NT2/D1 (cell line): ENCODE data around the gene ARHGEF33.

Experiments
- YY1 ChIP-seq: IDR thresholded peaks from 2 replicates; pipeline ENCODE4 v1.6.1; 2011; ENCODE audit not compliant: insufficient read length, insufficient read depth
- ZNF274 ChIP-seq: IDR thresholded peaks from 2 replicates; pipeline ENCODE4 v1.6.1; 2011; ENCODE audit warnings: mild to moderate bottlenecking, low read depth, low read length

DNA sequence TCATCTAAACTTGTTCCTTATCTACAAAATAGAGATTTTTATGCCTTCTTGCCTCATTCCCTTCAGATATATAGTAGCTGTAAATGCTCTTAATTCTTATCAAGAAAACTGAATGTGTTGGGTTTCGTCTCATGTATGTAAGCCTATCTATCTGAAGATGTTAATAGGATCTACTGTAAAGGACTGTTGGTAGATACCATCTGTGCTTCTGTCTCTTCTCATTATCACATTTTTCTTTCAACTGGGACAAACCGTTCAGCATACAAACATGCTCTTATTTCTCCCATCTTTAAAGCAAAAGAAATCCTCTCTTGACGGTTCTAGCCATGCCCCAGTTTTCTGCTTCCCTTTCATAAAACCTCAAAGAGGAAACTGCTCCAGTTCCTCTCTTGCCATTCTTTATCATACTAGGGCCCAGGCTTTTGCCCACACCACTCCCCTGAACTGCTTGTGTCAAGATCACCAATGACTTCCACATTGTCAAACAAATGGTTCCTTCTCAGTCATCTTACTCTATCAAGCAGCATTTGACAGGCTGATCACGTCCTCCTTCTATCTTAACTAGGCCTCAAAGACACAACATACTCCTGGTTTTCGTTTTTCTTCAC lies 88.7 kb downstream of the ARHGEF33 start:
- TF ChIP-seq YY1 (no peak), ZNF274 (no peak)
